Measurements from ENCODE around the gene LKAAEAR1. TPM values are rescaled to one million over a fixed set of nuclear protein-coding genes. Genes with fewer than 3 reads are reported as not detected.

The LKAAEAR1 gene
- total and polyA plus RNA-seq, 12 donors = 0.12 TPM; not detected in 11

DNA sequence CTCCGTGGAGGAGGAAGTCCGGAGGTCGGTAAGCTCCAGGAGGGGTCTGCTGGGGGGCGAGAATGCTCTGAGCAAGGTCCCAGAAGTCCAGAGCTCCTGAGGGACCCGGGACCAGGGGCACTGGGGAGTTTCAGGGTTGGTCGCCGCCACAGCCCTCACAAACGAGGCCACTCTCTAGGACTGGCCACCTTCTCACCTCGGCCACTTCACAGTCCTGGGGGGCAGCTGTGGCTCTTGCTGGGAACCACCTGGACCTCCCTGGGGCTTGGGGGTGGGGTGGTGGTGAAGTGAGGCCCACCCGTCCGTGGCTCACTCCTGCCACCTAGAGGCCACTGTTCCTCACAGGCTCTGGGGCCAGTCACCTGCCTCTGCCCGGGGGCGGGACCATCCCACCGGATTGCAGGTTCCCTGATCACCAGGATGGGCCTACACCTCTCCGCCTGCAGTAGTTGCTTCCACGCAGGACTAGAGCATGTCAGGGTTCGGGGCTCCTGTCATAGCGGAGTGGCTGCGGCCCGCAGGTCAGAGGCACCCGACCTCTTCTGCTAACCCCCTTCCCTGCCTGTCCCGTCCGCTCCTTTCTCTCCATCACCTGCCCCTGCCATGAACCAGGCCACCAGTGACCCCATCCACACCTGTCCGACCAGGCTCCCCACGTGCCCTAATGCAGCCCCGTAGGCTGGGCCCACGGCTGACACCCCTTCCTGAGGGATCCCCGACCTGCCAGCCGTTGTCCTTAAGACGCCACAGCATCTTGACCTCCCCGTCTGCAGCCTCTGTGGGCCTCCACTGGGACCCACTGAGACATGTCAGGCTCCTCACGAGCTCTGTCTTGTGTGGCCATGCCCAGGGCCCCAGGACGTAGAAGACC is 26.3 kb downstream of the LKAAEAR1 start:
- H3K4me1 ChIP-seq = peaks cover 2 to 64% (median 47%) of the 10 kb centered on the region in 9 donors
- H3K27me3 ChIP-seq = peaks cover 0 to 39% (median 18%) of the 10 kb centered on the region in 7 donors
- peak; percentile 74 to 92 (median 88) for TF ChIP-seq CTCF (IDR thresholded peaks at IDR 0.05)
- ATAC-seq (peak; percentile 42 to 75 (median 56)), DNase-seq (peak; percentile 84 to 88)
- H3K27ac ChIP-seq = peak overlapping the region; percentile 80 to 98 (median 90)
- no peaks in the 10 kb centered on the region for H3K36me3 ChIP-seq
- intact Hi-C loops (cut with DNase I) = loop anchor here in 5 of 10 donors (1.0 to 10.0 kb wide), 6 partner anchors 17 to 423 kb away; partner anchors contain the start of gene PRPF6 (in 2 of the 5)
- WGBS, 2 donors = 34 to 37% methylated on average over 33 of the region's 33 CpGs
- H3K9me3 ChIP-seq = no peaks in the 10 kb centered on the region
- H3K4me3 ChIP-seq = peak overlapping the region; percentile 12 to 47 (median 38)

- intact Hi-C loops (cut with DNase I) = loop anchor here in 4 of 10 donors (1.0 to 10.0 kb wide), 5 partner anchors 16 to 422 kb away; partner anchors contain the start of gene PRPF6 (in 1 of the 4)
- peaks cover 2 to 65% (median 42%) of the 10 kb centered on the region in 9 donors for H3K4me1 ChIP-seq
- peaks cover 0 to 47% (median 18%) of the 10 kb centered on the region in 7 donors for H3K27me3 ChIP-seq
- no peaks in the 10 kb centered on the region for H3K9me3 ChIP-seq
- peak overlapping the region; percentile 12 to 47 (median 38) for H3K4me3 ChIP-seq
- WGBS, 2 donors = 41 to 49% methylated on average over 39 of the region's 39 CpGs
- TF ChIP-seq CTCF (IDR thresholded peaks at IDR 0.05) = no peak
- H3K27ac ChIP-seq = peak overlapping the region; percentile 80 to 98 (median 90)
- ATAC-seq (peak in 7 of 8 donors; percentile 4 to 29 (median 13)), DNase-seq (no peak)
- no peaks in the 10 kb centered on the region for H3K36me3 ChIP-seq
These were observed 27.1 kb downstream of the LKAAEAR1 start for GRCh38 chr20:64056889-64057627.

GRCh38 chr20:64056639-64056888 is 27.6 kb downstream of the LKAAEAR1 start:
- peaks cover 0 to 52% (median 18%) of the 10 kb centered on the region in 7 donors for H3K27me3 ChIP-seq
- no peaks in the 10 kb centered on the region for H3K9me3 ChIP-seq
- peak overlapping the region in 9 of 10 donors; percentile 22 to 47 (median 39) for H3K4me3 ChIP-seq
- WGBS, 2 donors = 44 to 45% methylated on average over 7 of the region's 7 CpGs
- DNase-seq (no peak), ATAC-seq (peak in 6 of 8 donors; percentile 1 to 34 (median 12))
- H3K4me1 ChIP-seq = peaks cover 2 to 64% (median 44%) of the 10 kb centered on the region in 9 donors
- H3K36me3 ChIP-seq = no peaks in the 10 kb centered on the region
- H3K27ac ChIP-seq = peak overlapping the region; percentile 80 to 98 (median 90)
- no peak for TF ChIP-seq CTCF (IDR thresholded peaks at IDR 0.05)
- intact Hi-C loops (cut with DNase I) = loop anchor here in 4 of 10 donors (2.0 to 10.0 kb wide), 4 partner anchors 16 to 422 kb away; partner anchors contain the start of gene PRPF6 (in 1 of the 4)

Data from heart right ventricle (tissue), 16 donors.